H9 (cell line): ENCODE data around the gene RND3. TPM values are rescaled to one million over a fixed set of nuclear protein-coding genes. Genes with fewer than 3 reads are reported as not detected.

Experiments
- DNase-seq: peaks from one replicate; pipeline ENCODE4 v3.0.0-alpha.2; 2017
- H2AFZ ChIP-seq: one replicate; pipeline ENCODE4 v1.6.1; 2013; ENCODE audit warnings: mild to moderate bottlenecking, low read length, control low read depth, moderate library complexity
- H2AK5ac ChIP-seq: 2 replicates; pipeline ENCODE4 v1.6.1; 2013; ENCODE audit warnings: low read length, control low read depth, mixed read lengths; ENCODE audit not compliant: insufficient read length
- H2BK120ac ChIP-seq: one replicate; pipeline ENCODE4 v1.6.1; 2013; ENCODE audit warnings: low read depth, mild to moderate bottlenecking, low read length, control low read depth, inconsistent platforms; ENCODE audit not compliant: poor library complexity, severe bottlenecking
- H2BK12ac ChIP-seq: 2 replicates; pipeline ENCODE4 v1.6.1; 2013; ENCODE audit warnings: low read length, control low read depth, mixed read lengths, low read depth; ENCODE audit not compliant: insufficient read length
- H2BK15ac ChIP-seq: 2 replicates; pipeline ENCODE4 v1.6.1; 2013; ENCODE audit warnings: low read depth, low read length, control low read depth
- H2BK20ac ChIP-seq: one replicate; pipeline ENCODE4 v1.6.1; 2013; ENCODE audit warnings: low read depth, mild to moderate bottlenecking, low read length, control low read depth, inconsistent platforms; ENCODE audit not compliant: poor library complexity, severe bottlenecking
- H2BK5ac ChIP-seq: 2 replicates; pipeline ENCODE4 v1.6.1; 2013; ENCODE audit warnings: low read length, control low read depth, mixed read lengths; ENCODE audit not compliant: insufficient read length
- H3K14ac ChIP-seq: 2 replicates; pipeline ENCODE4 v1.6.1; 2013; ENCODE audit warnings: low read length, control low read depth; ENCODE audit not compliant: insufficient read depth
- H3K18ac ChIP-seq: 2 replicates; pipeline ENCODE4 v1.6.1; 2013; ENCODE audit warnings: low read depth, mild to moderate bottlenecking, mixed read lengths, low read length, control low read depth; ENCODE audit not compliant: insufficient read length
- H3K23ac ChIP-seq: 2 replicates; pipeline ENCODE4 v1.6.1; 2013; ENCODE audit warnings: low read length, control low read depth, mixed read lengths, low read depth; ENCODE audit not compliant: insufficient read length
- H3K23me2 ChIP-seq: 2 replicates; pipeline ENCODE4 v1.6.1; 2013; ENCODE audit warnings: low read depth, mild to moderate bottlenecking, mixed read lengths, low read length, control low read depth; ENCODE audit not compliant: insufficient read length, poor library complexity, severe bottlenecking
- H3K27ac ChIP-seq: 2 replicates; pipeline ENCODE4 v1.5.1; 2013; ENCODE audit warnings: low read length, control low read depth, mixed read lengths, low read depth; ENCODE audit not compliant: insufficient read length
- H3K27me3 ChIP-seq: 2 replicates; pipeline ENCODE4 v1.6.1; 2013; ENCODE audit warnings: low read length, control low read depth, inconsistent platforms; ENCODE audit not compliant: insufficient read depth
- H3K4ac ChIP-seq: 2 replicates; pipeline ENCODE4 v1.6.1; 2013; ENCODE audit warnings: low read depth, mild to moderate bottlenecking, control low read depth, inconsistent platforms, low read length, moderate library complexity
- H3K4me1 ChIP-seq: 2 replicates; pipeline ENCODE4 v1.6.1; 2013; ENCODE audit warnings: low read length, control low read depth, inconsistent platforms; ENCODE audit not compliant: insufficient read depth
- H3K4me2 ChIP-seq: 2 replicates; pipeline ENCODE4 v1.6.1; 2013; ENCODE audit warnings: low read length, control low read depth, mixed read lengths; ENCODE audit not compliant: insufficient read length, insufficient read depth
- H3K56ac ChIP-seq: 2 replicates; pipeline ENCODE4 v1.6.1; 2013; ENCODE audit warnings: low read depth, mild to moderate bottlenecking, mixed read lengths, low read length, control low read depth; ENCODE audit not compliant: insufficient read length
- H3K79me1 ChIP-seq: 2 replicates; pipeline ENCODE4 v1.6.1; 2013; ENCODE audit warnings: low read depth, mild to moderate bottlenecking, moderate library complexity, low read length, control low read depth, inconsistent platforms; ENCODE audit not compliant: insufficient read depth, poor library complexity, severe bottlenecking
- H3K79me2 ChIP-seq: 2 replicates; pipeline ENCODE4 v1.6.1; 2013; ENCODE audit warnings: low read length, control low read depth, inconsistent platforms; ENCODE audit not compliant: insufficient read depth
- H3K9ac ChIP-seq: 2 replicates; pipeline ENCODE4 v1.6.1; 2013; ENCODE audit warnings: low read length, control low read depth, mixed read lengths; ENCODE audit not compliant: insufficient read length; ENCODE audit errors: extremely low read depth
- H3K9me3 ChIP-seq: one replicate; pipeline ENCODE4 v1.6.1; 2013; ENCODE audit warnings: low read depth, low read length, inconsistent platforms; ENCODE audit not compliant: control insufficient read depth
- H3T11ph ChIP-seq: one replicate; pipeline ENCODE4 v1.6.1; 2013; ENCODE audit warnings: mild to moderate bottlenecking, low read length, control low read depth, inconsistent platforms
- H4K20me1 ChIP-seq: one replicate; pipeline ENCODE4 v1.6.1; 2013; ENCODE audit not compliant: control insufficient read depth, insufficient read length, insufficient read depth
- H4K5ac ChIP-seq: 2 replicates; pipeline ENCODE4 v1.6.1; 2013; ENCODE audit warnings: low read depth, mild to moderate bottlenecking, mixed read lengths, low read length, control low read depth; ENCODE audit not compliant: insufficient read length
- H4K8ac ChIP-seq: replicated peaks from 2 replicates; pipeline ENCODE4 v1.6.1; 2013; ENCODE audit warnings: low read length, control low read depth, mixed read lengths, low read depth; ENCODE audit not compliant: insufficient read length
- H4K91ac ChIP-seq: 2 replicates; pipeline ENCODE4 v1.6.1; 2013; ENCODE audit warnings: low read depth, mild to moderate bottlenecking, moderate library complexity, mixed read lengths, low read length, control low read depth; ENCODE audit not compliant: insufficient read length
- H3K27ac Mint-ChIP-seq, 3 experiments: 2 replicates in 2 of 3; 3 replicates in 1 of 3; pipeline ENCODE4 v1.8.0; 2020 to 2021; ENCODE audit warnings: mixed read lengths in 3 of 3, mild to moderate bottlenecking in 1 of 3, moderate library complexity in 1 of 3
- H3K27me3 Mint-ChIP-seq: 2 replicates; pipeline ENCODE4 v1.8.0; 2021; ENCODE audit warnings: low read depth, mild to moderate bottlenecking, moderate library complexity, mixed read lengths
- H3K36me3 Mint-ChIP-seq, 3 experiments: 2 replicates in 2 of 3; 3 replicates in 1 of 3; pipeline ENCODE4 v1.8.0; 2020 to 2021; ENCODE audit warnings: low read depth in 3 of 3, mixed read lengths in 3 of 3; ENCODE audit not compliant: insufficient read depth in 1 of 3
- H3K4me1 Mint-ChIP-seq, 2 experiments: 2 replicates each; pipeline ENCODE4 v1.8.0; 2020; ENCODE audit warnings: mixed read lengths in 2 of 2
- H3K4me3 Mint-ChIP-seq, 2 experiments: 2 replicates in 1 of 2; 3 replicates in 1 of 2; pipeline ENCODE4 v1.8.0; 2020 to 2021; ENCODE audit warnings: mild to moderate bottlenecking in 2 of 2, mixed read lengths in 2 of 2, moderate library complexity in 1 of 2
- H3K9me3 Mint-ChIP-seq, 2 experiments: 2 replicates in 1 of 2; 3 replicates in 1 of 2; pipeline ENCODE4 v1.8.0; 2020; ENCODE audit warnings: mild to moderate bottlenecking in 2 of 2, mixed read lengths in 2 of 2, moderate library complexity in 1 of 2
- CTCF ChIP-seq: fragments of 200-600 bp; sonication (generic); conservative IDR thresholded peaks from 3 replicates; pipeline ENCODE4 v1.8.0; 2021; ENCODE audit warnings: antibody characterized with exemption, mild to moderate bottlenecking
- WGBS: extraction: QIAGEN DNeasy Blood & Tissue Kit; methylation state at CpG from one replicate; pipeline ENCODE4 v1.1.7; 2013; ENCODE audit warnings: missing lambda C conversion rate, low lambda C conversion rate, mixed read lengths; ENCODE audit not compliant: insufficient read length; ENCODE audit errors: extremely low coverage; 5-methylcytosine and 5-hydroxymethylcytosine counted together
- total RNA-seq: library from RNA; stranded (reverse); gene quantifications from 2 replicates; pipeline ENCODE4 v1.2.1, GENCODE V29; 2021

Gene RND3
- total RNA-seq, 1 experiment from 2014 or later: 62.6 TPM

DNA sequence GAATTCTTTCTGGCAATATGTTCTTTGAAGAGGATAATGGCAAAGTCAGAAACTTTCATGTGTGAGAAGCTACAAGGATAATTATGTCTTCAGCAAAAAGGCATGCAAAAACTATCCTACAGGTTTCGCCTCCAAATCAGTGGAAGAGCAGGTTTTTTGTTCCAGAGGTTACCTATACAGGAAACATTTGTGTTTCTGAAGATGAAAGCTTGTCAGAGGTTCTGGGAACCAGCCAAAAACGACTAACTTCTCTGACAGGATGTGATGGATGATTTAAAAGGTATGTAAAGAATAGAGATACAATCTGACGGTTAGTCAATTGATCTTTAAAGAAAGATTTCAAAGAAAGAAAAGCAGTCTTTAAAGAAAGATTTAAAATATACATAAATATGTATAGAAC, 37.6 kb downstream of the RND3 start:
- Histone ChIP-seq H2BK120ac (no peak overlapping the region), H2AK5ac (no peak overlapping the region), H3K27ac (no peak overlapping the region), H2BK5ac (no peak overlapping the region), H4K91ac (no peak overlapping the region), H3K9me3 (no peaks in the 10 kb centered on the region), H3T11ph (no peak overlapping the region), H4K20me1 (no peaks in the 10 kb centered on the region), H3K18ac (no peak overlapping the region), H3K27me3 (no peaks in the 10 kb centered on the region), H2BK15ac (no peak overlapping the region), H3K79me2 (no peaks in the 10 kb centered on the region), H3K23ac (no peak overlapping the region), H3K4me1 (no peaks in the 10 kb centered on the region), H2BK20ac (no peak overlapping the region), H3K4ac (no peak overlapping the region), H4K5ac (no peak overlapping the region), H4K8ac (no peak overlapping the region), H2AFZ (no peak overlapping the region), H3K56ac (no peak overlapping the region), H3K9ac (no peak overlapping the region), H3K4me2 (no peak overlapping the region), H3K79me1 (no peaks in the 10 kb centered on the region), H2BK12ac (no peak overlapping the region), H3K23me2 (no peaks in the 10 kb centered on the region), H3K14ac (no peak overlapping the region)
- no peak for TF ChIP-seq CTCF
- Mint-ChIP-seq H3K4me3 (no peak overlapping the region), H3K36me3 (no peaks in the 10 kb centered on the region), H3K4me1 (no peaks in the 10 kb centered on the region), H3K27me3 (no peaks in the 10 kb centered on the region), H3K27ac (no peak overlapping the region), H3K9me3 (no peaks in the 10 kb centered on the region; a peak in 1 of 5 replicates)
- no CpG with 5 or more reads among the region's 3 CpGs for WGBS
- DNase-seq: no peak
